GM12878 (cell line): ENCODE data around the gene LAMP1. TPM values are rescaled to one million over a fixed set of nuclear protein-coding genes. Genes with fewer than 3 reads are reported as not detected.

Experiments
- ATAC-seq: fragments of 200-7000 bp; cut with Tn5 transposase; 3 replicates; pipeline ENCODE4 v1.9.1; 2020; ENCODE audit warnings: mild to moderate bottlenecking, moderate library complexity
- BruUV-seq: library from RNA; stranded (reverse); fragments of 400-500 nt; replicated peaks from 2 replicates; lab custom pipeline; 2021; lab: Mats Ljungman, UMichigan
- CTCF ChIA-PET: fragments of 300-600 bp; sonication (Branson Sonifier 250); formaldehyde crosslinking; extraction: SDS; loops from one replicate; lab custom pipeline; 2021; ENCODE audit warnings: inconsistent platforms; lab: Yijun Ruan, JAX
- POLR2A ChIA-PET: fragments of 350-600 bp; formaldehyde crosslinking; extraction: SDS; loops from one replicate; lab custom pipeline; 2021; ENCODE audit warnings: inconsistent platforms; lab: Charles Lee
- RAD21 ChIA-PET: fragments of 300-600 bp; sonication (Branson Sonifier 250); formaldehyde crosslinking; loops from one replicate; lab custom pipeline; 2023; ENCODE audit warnings: antibody characterized with exemption; ENCODE audit not compliant: unreplicated experiment; lab: Charles Lee
- SMC1A ChIA-PET: fragments of 300-600 bp; sonication (Branson Sonifier 250); formaldehyde crosslinking; loops from one replicate; lab custom pipeline; 2023; ENCODE audit not compliant: unreplicated experiment, uncharacterized antibody; lab: Charles Lee
- DNase-seq: peaks from one replicate; pipeline ENCODE4 v3.0.0-alpha.2; 2011; ENCODE audit warnings: low read depth, low spot score
- FAIRE-seq: peaks from 3 replicates; lab custom pipeline; 2011; peaks lifted over from hg19 to GRCh38; lab: Jason Lieb, UNC
- H2AFZ ChIP-seq: 2 replicates; pipeline ENCODE4 v1.6.0; 2011; ENCODE audit warnings: low read depth, low read length, control low read depth; ENCODE audit not compliant: control insufficient read depth
- H3K27ac ChIP-seq: 2 replicates; pipeline ENCODE4 v1.5.1; 2011; ENCODE audit warnings: control low read depth; ENCODE audit not compliant: control insufficient read depth, insufficient read depth
- H3K27me3 ChIP-seq, 2 experiments: replicated peaks in 1 of 2; 2 replicates each; pipeline versions ENCODE4 v1.6.0 to v1.6.1; 2011; ENCODE audit warnings: low read length in 1 of 2; ENCODE audit not compliant: control insufficient read depth in 2 of 2, insufficient read depth in 2 of 2
- H3K36me3 ChIP-seq, 2 experiments: 2 replicates each; pipeline ENCODE4 v1.5.1; 2011; ENCODE audit warnings: low read length in 1 of 2; ENCODE audit not compliant: control insufficient read depth in 2 of 2, insufficient read depth in 2 of 2
- H3K4me1 ChIP-seq: 2 replicates; pipeline ENCODE4 v1.6.1; 2011; ENCODE audit warnings: mild to moderate bottlenecking, low read length, moderate library complexity, mixed read lengths; ENCODE audit not compliant: control insufficient read depth, insufficient read depth
- H3K4me2 ChIP-seq: 2 replicates; pipeline ENCODE4 v1.6.0; 2011; ENCODE audit warnings: control low read depth; ENCODE audit not compliant: control insufficient read depth, insufficient read depth
- H3K4me3 ChIP-seq: fragments of 200-600 bp; sonication (generic); 2 replicates; pipeline ENCODE4 v1.5.1; 2016
- H3K79me2 ChIP-seq: 2 replicates; pipeline ENCODE4 v1.6.0; 2011; ENCODE audit warnings: low read length; ENCODE audit not compliant: control insufficient read depth, insufficient read depth
- H3K9ac ChIP-seq: 2 replicates; pipeline ENCODE4 v1.8.0; 2011; ENCODE audit warnings: low read length, control low read depth, mixed read lengths; ENCODE audit not compliant: control insufficient read depth, insufficient read depth
- H3K9me3 ChIP-seq: replicated peaks from 3 replicates; pipeline ENCODE4 v1.5.1; 2011; ENCODE audit warnings: mild to moderate bottlenecking, low read length; ENCODE audit not compliant: control insufficient read depth, insufficient read depth
- H4K20me1 ChIP-seq: 2 replicates; pipeline ENCODE4 v1.6.0; 2011; ENCODE audit not compliant: control insufficient read depth, insufficient read depth
- NFIC ChIP-seq: IDR thresholded peaks from 2 replicates; pipeline ENCODE4 v1.6.1; 2012; ENCODE audit warnings: low read depth, mild to moderate bottlenecking, inconsistent platforms, low read length, moderate library complexity
- POLR2A ChIP-seq: IDR thresholded peaks from 2 replicates; pipeline ENCODE4 v1.6.1; 2011; ENCODE audit warnings: low read depth, mild to moderate bottlenecking, low read length
- ZNF24 ChIP-seq: fragments of 450-650 bp; IDR thresholded peaks from 2 replicates; pipeline ENCODE4 v1.6.1; 2017; ENCODE audit warnings: antibody characterized with exemption, mild to moderate bottlenecking
- WGBS: methylation state at CpG from one replicate; pipeline ENCODE4 v1.1.6; 2016; ENCODE audit warnings: low lambda C conversion rate; ENCODE audit not compliant: insufficient replicate concordance, insufficient coverage; ENCODE audit errors: missing lambda C conversion rate; 5-methylcytosine and 5-hydroxymethylcytosine counted together
- in situ Hi-C: fragments of 300-500 bp; cut with MboI; formaldehyde crosslinking; loops from 9 replicates; pipeline ENCODE4 v1.14.3; 2018; ENCODE audit warnings: mixed read lengths
- intact Hi-C: fragments of 100-400 bp; cut with micrococcal nuclease; formaldehyde crosslinking; loops from one replicate; pipeline ENCODE4 v1.14.2; 2022; ENCODE audit not compliant: unreplicated experiment
- polyA plus RNA-seq, 11 experiments: library from polyadenylated mRNA; depleted of rRNA in 4 of 11; unstranded in 6 of 11; stranded (reverse) in 5 of 11; fragments of >200 nt; fragmentation: Nextera tagmentation in 4 of 11; fragmentation: Illumina TruSeq in 1 of 11; extraction: Ambion mirVana in 4 of 11; extraction: Trizol in 1 of 11; gene quantifications; 1 replicate in 1 of 11; 2 replicates in 10 of 11; pipeline versions ENCODE4 v1.2.1 to v1.2.3, GENCODE V29; 2011 to 2016; ENCODE audit warnings: inconsistent platforms in 2 of 11, missing spikeins in 2 of 11, low read depth in 1 of 11
- total RNA-seq, 4 experiments: library from RNA; depleted of rRNA in 3 of 4; stranded (reverse); fragments of >200 nt in 3 of 4; fragmentation: Illumina TruSeq in 1 of 4; extraction: Trizol in 1 of 4; gene quantifications; 2 replicates each; pipeline versions ENCODE4 v1.2.1 to v1.2.3, GENCODE V29; 2013 to 2021

The LAMP1 gene
- total and polyA plus RNA-seq, 10 of the 15 experiments (the other 5 are each of a cell fraction or from before 2014, with no cell fraction given) = 2.5 to 83.0 (median 32.7) TPM

DNA sequence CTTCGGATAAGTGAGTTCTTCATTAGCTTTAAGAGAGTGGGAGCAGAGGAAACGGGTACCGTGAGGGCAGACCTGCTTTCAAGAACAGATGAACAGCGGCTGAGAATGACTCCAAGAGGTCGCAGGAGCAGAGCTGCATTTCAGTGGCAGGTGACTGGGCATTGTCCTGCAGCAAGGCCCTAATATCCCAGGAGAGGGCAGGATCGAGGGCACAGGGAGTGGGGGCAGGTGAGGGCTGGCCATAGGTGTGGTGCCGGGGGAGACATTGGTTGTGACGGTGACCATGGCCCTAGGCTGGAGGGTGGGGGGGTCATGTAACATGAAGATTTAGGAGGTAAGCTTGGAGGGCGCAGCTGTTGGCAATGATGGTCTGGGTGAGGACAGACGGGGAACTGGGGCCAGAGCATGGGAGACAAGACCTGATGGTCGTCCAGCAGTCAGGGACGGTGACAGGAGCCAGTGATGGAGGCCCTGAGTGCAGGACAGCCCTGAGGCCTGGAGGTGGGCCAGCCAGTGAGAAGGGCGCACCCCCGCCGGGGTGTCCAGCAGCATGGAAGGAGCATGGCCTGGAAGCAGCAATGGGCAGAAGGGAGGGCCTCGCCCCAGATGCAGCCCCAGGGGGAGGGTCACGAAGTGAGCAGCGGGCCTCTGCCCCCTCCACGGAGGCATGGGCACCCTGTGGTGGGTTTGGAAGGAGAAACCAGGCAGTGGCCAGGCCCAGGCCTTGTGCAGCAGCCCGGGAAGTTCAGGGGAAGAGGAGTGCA lies 29.2 kb upstream of the LAMP1 start:
- BruUV-seq = no TSS peak
- DNase-seq = no peak
- in situ Hi-C loops = no loop called here
- Histone ChIP-seq H2AFZ (no peak overlapping the region), H3K27ac (no peak overlapping the region), H3K79me2 (no peaks in the 10 kb centered on the region), H3K4me1 (no peaks in the 10 kb centered on the region), H4K20me1 (no peaks in the 10 kb centered on the region), H3K4me2 (no peak overlapping the region)
- WGBS = 96% methylated on average over 20 of the region's 20 CpGs
- ChIA-PET CTCF (interaction anchor here (0.6 to 0.7 kb wide), 2 partner anchors 24 to 1049 kb away, joined by 3 to 4 read pairs; no protein-coding TSS in a partner anchor), RAD21 (no interaction called here), POLR2A (no interaction called here), SMC1A (no interaction called here)
- FAIRE-seq = no peak
- 0 out of 2 replicates have a peak, but pooled peaks have one; percentile 24 for TF ChIP-seq POLR2A
- no peak for TF ChIP-seq NFIC
- TF ChIP-seq, all 136 proteins: peak for 1
- intact Hi-C loops = no loop called here
- Histone ChIP-seq H3K36me3 (peaks cover 1 to 7% of the 10 kb centered on the region in 2 experiments; a peak in 2 of 4 replicates), H3K27me3 (no peaks in the 10 kb centered on the region), H3K4me3 (no peak overlapping the region), H3K9me3 (no peaks in the 10 kb centered on the region), H3K9ac (no peak overlapping the region)
- ATAC-seq = no peak

DNA sequence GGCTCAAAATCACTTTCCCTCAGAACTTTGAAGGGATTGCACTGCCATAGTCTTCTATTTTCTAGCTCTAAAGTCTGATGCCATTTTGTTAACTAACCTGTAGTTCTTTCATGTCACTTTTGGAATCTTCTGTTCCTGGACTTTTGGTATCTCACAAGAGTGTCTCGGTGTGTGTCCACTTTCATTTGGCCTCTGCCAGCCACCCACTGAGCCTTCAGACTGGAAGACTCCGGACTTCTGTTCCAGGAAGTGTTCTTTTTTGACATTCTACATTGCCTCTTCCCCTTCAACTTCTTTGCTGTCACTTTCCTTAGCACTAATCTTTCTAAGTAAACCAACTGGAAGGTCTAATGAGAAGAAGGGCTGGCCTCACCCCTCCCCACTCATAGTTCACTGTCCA lies 25.0 kb upstream of the LAMP1 start:
- H3K79me2 ChIP-seq = no peaks in the 10 kb centered on the region
- no peaks in the 10 kb centered on the region for H3K27me3 ChIP-seq
- ATAC-seq = no peak
- ChIA-PET RAD21 (no interaction called here), POLR2A (interaction anchor here (0.6 kb wide), 1 partner anchor 123 kb away, joined by 6 read pairs; no protein-coding TSS in a partner anchor), SMC1A (interaction anchor here (0.7 kb wide), 1 partner anchor 27 kb away, joined by 3 read pairs; no protein-coding TSS in a partner anchor), CTCF (interaction anchor here (1.3 to 1.6 kb wide), 2 partner anchors 9 to 329 kb away, joined by 3 read pairs; no protein-coding TSS in a partner anchor)
- FAIRE-seq = no peak
- no peak overlapping the region for H3K27ac ChIP-seq
- H3K4me1 ChIP-seq = no peaks in the 10 kb centered on the region
- no peak for TF ChIP-seq ZNF24
- in situ Hi-C loops (no loop called here), intact Hi-C loops (no loop called here)
- no peaks in the 10 kb centered on the region for H3K9me3 ChIP-seq
- 92% methylated on average over 2 of the region's 2 CpGs for WGBS
- no peak overlapping the region for H3K9ac ChIP-seq
- H3K4me2 ChIP-seq = no peak overlapping the region
- H2AFZ ChIP-seq = no peak overlapping the region
- no peaks in the 10 kb centered on the region for H4K20me1 ChIP-seq
- no peak for DNase-seq
- BruUV-seq = no TSS peak
- H3K36me3 ChIP-seq = no peaks in the 10 kb centered on the region
- no peak overlapping the region for H3K4me3 ChIP-seq
